Tibial nerve (tissue), 3 donors: ENCODE measurements around the gene TDRD9.

ENCODE experiments used
- CTCF ChIP-seq, 5 experiments: fragments of 200-600 bp in 3 of 5; fragments of 450-650 bp in 2 of 5; sonication (generic) in 3 of 5; IDR thresholded peaks; one replicate each; pipeline ENCODE4 v1.5.1; 2016 to 2019; ENCODE audit warnings: antibody characterized with exemption in 5 of 5, mild to moderate bottlenecking in 3 of 5, moderate library complexity in 2 of 5
- POLR2A ChIP-seq, 2 donors: fragments of 450-650 bp; IDR thresholded peaks; one replicate each; pipeline ENCODE4 v1.6.1; 2017; ENCODE audit warnings: antibody characterized with exemption in 2 of 2, mild to moderate bottlenecking in 2 of 2, moderate library complexity in 2 of 2

DNA sequence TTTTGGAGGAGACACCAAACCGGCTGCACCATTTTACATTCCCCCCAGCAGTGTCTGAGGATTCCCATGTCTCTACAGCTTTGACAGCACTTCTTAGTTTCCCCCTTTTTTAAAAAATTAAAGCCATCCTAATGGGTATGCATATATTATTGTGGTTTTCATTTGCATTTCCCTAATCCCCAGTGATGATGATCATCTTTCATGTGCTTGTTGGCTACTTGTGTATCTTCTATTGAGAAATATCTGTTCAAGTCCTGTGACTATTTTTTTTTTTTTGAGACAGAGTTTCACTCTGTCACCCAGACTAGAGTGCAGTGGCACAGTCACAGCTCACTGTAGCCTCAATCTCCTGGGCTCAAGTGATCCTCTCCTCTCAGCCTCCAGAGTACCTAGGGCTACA is 134.0 kb downstream of the TDRD9 start:
- TF ChIP-seq CTCF (IDR thresholded peaks at IDR 0.05): no peak
- no peak for TF ChIP-seq POLR2A (IDR thresholded peaks at IDR 0.05)
